HepG2 (cell line): ENCODE results near the gene SLC2A2.

Experiments
- CBX2 ChIP-seq, 2 experiments: fragments of 200-600 bp in 1 of 2; sonication (generic); formaldehyde crosslinking in 1 of 2; IDR thresholded peaks; 2 replicates each; pipeline versions ENCODE4 v1.7.0 to v1.8.1; 2018 to 2022; ENCODE audit warnings: low read depth in 2 of 2, low read length in 1 of 2, mild to moderate bottlenecking in 1 of 2, missing genetic modification reagents in 1 of 2
- CREB1 ChIP-seq, 2 experiments: fragments of 450-650 bp in 1 of 2; IDR thresholded peaks; 2 replicates each; pipeline ENCODE4 v1.6.1; 2016 to 2017; ENCODE audit warnings: control low read depth in 1 of 2, mild to moderate bottlenecking in 1 of 2, missing compliant biosample characterization in 1 of 2, missing genetic modification characterization in 1 of 2
- DBP ChIP-seq: sonication (generic); formaldehyde crosslinking; IDR thresholded peaks from 2 replicates; pipeline ENCODE4 v1.4.0; 2020; ENCODE audit warnings: missing genetic modification reagents; ENCODE audit errors: not compliant biosample characterization
- DNMT1 ChIP-seq: sonication (generic); formaldehyde crosslinking; IDR thresholded peaks from 2 replicates; pipeline ENCODE4 v1.5.1; 2020; ENCODE audit warnings: mild to moderate bottlenecking, missing genetic modification reagents
- EZH2 ChIP-seq: conservative IDR thresholded peaks from 2 replicates; pipeline ENCODE4 v1.6.1; 2012; ENCODE audit warnings: mild to moderate bottlenecking, low read depth, low read length, moderate library complexity
- MBD4 ChIP-seq: IDR thresholded peaks from 2 replicates; pipeline ENCODE4 v1.6.1; 2012; ENCODE audit warnings: low read length, inconsistent platforms, borderline replicate concordance
- PBX3 ChIP-seq: sonication (generic); formaldehyde crosslinking; IDR thresholded peaks from 2 replicates; pipeline ENCODE4 v1.8.1; 2023; ENCODE audit warnings: missing genetic modification reagents, inconsistent platforms, borderline replicate concordance
- PLRG1 ChIP-seq: fragments of 450-650 bp; conservative IDR thresholded peaks from 2 replicates; pipeline ENCODE4 v1.6.1; 2016
- ZNF143 ChIP-seq: sonication (generic); formaldehyde crosslinking; IDR thresholded peaks from 2 replicates; pipeline ENCODE4 v1.4.0; 2020; ENCODE audit warnings: missing genetic modification reagents
- ZNF589 ChIP-seq: sonication (generic); formaldehyde crosslinking; conservative IDR thresholded peaks from 2 replicates; pipeline ENCODE4 v1.8.0; 2022; ENCODE audit warnings: mild to moderate bottlenecking, moderate library complexity, missing genetic modification reagents

- TF ChIP-seq ZNF143 (CRISPR knock-in tag) (no peak), PBX3 (no peak), MBD4 (no peak), CBX2 (IDR thresholded peaks at IDR 0.05; ENCODE audit: low read depth, low read length) (no peak), CBX2 (CRISPR knock-in tag; IDR thresholded peaks at IDR 0.05; ENCODE audit: low read depth) (no peak), DNMT1 (CRISPR knock-in tag) (no peak), PLRG1 (no peak), EZH2 (no peak), CREB1 (IDR thresholded peaks at IDR 0.05) (no peak), CREB1 (CRISPR knock-in tag; IDR thresholded peaks at IDR 0.05) (no peak), DBP (CRISPR knock-in tag) (no peak), ZNF589 (no peak)
Measured at GRCh38 chr3:171054231-171054630, 27.7 kb upstream of the SLC2A2 start.
